ENCODE measurements around the gene RAP2A.

RAP2A gene

GRCh38 chr13:97433727-97434396 lies at the start of gene RAP2A:
RAP2A (plus strand) TSS chr13:97434169; CDS start chr13:97434471, 302 bp downstream.
- DNase-seq (ENCODE audit: low read depth): peak; percentile 88

GRCh38 chr13:97384371-97384770 lies 49.6 kb upstream of the RAP2A start:
- no peak for DNase-seq (ENCODE audit: low read depth)

- no peak for DNase-seq (ENCODE audit: low read depth)
Measured at GRCh38 chr13:97385146-97385545, 48.8 kb upstream of the RAP2A start.

GRCh38 chr13:97385854-97386253 lies 48.1 kb upstream of the RAP2A start:
- DNase-seq (ENCODE audit: low read depth): no peak

GRCh38 chr13:97386801-97387484 lies 47.0 kb upstream of the RAP2A start:
- DNase-seq (ENCODE audit: low read depth): no peak

GRCh38 chr13:97387485-97387839 lies 46.5 kb upstream of the RAP2A start:
- no peak for DNase-seq (ENCODE audit: low read depth)

- DNase-seq (ENCODE audit: low read depth): no peak
Measured at GRCh38 chr13:97387890-97388289, 46.1 kb upstream of the RAP2A start.

- no peak for DNase-seq (ENCODE audit: low read depth)
Measured at GRCh38 chr13:97388373-97388772, 45.6 kb upstream of the RAP2A start.

GRCh38 chr13:97390941-97391600 lies 42.9 kb upstream of the RAP2A start:
- no peak for DNase-seq (ENCODE audit: low read depth)

- no peak for DNase-seq (ENCODE audit: low read depth)
Measured at GRCh38 chr13:97392020-97392419, 41.9 kb upstream of the RAP2A start.

GRCh38 chr13:97394542-97394941 lies 39.4 kb upstream of the RAP2A start:
- no peak for DNase-seq (ENCODE audit: low read depth)

GRCh38 chr13:97395447-97396136 lies 38.4 kb upstream of the RAP2A start:
- peak; percentile 1 for DNase-seq (ENCODE audit: low read depth)

GRCh38 chr13:97397267-97397666 lies 36.7 kb upstream of the RAP2A start:
- no peak for DNase-seq (ENCODE audit: low read depth)

- no peak for DNase-seq (ENCODE audit: low read depth)
Measured at GRCh38 chr13:97401421-97401820, 32.5 kb upstream of the RAP2A start.

GRCh38 chr13:97403893-97404750 lies 29.8 kb upstream of the RAP2A start:
- no peak for DNase-seq (ENCODE audit: low read depth)

GRCh38 chr13:97407540-97407939 lies 26.4 kb upstream of the RAP2A start:
- DNase-seq (ENCODE audit: low read depth): no peak

GRCh38 chr13:97408938-97409337 lies 25.0 kb upstream of the RAP2A start:
- no peak for DNase-seq (ENCODE audit: low read depth)

GRCh38 chr13:97411984-97412383 lies 22.0 kb upstream of the RAP2A start:
- no peak for DNase-seq (ENCODE audit: low read depth)

- no peak for DNase-seq (ENCODE audit: low read depth)
Measured at GRCh38 chr13:97413694-97414093, 20.3 kb upstream of the RAP2A start.

- no peak for DNase-seq (ENCODE audit: low read depth)
Measured at GRCh38 chr13:97414392-97414791, 19.6 kb upstream of the RAP2A start.

GRCh38 chr13:97417698-97418097 lies 16.3 kb upstream of the RAP2A start:
- DNase-seq (ENCODE audit: low read depth): no peak

Measured in fibroblast of the conjunctiva (primary cell).